Inflammatory macrophage treated with lipopolysaccharide for 1 hour (primary cell): ENCODE measurements around the gene ELMO2.

ENCODE experiments used
- DNase-seq, 2 donors: peaks; one replicate each; pipeline ENCODE4 v3.0.0-alpha.2; 2020 to 2022

Gene ELMO2

GRCh38 chr20:46350201-46350985, 56.0 kb downstream of the ELMO2 start:
- DNase-seq: peak; percentile 66 to 87

GRCh38 chr20:46349742-46350056, 56.7 kb downstream of the ELMO2 start:
- DNase-seq: no peak

GRCh38 chr20:46349035-46349741, 57.2 kb downstream of the ELMO2 start:
- DNase-seq: peak; percentile 30 to 73

- no peak for DNase-seq
Observed at GRCh38 chr20:46347841-46348803, 58.3 kb downstream of the ELMO2 start.

GRCh38 chr20:46346770-46347169, 59.6 kb downstream of the ELMO2 start:
- DNase-seq: no peak

- no peak for DNase-seq
Observed at GRCh38 chr20:46344488-46345162, 61.8 kb downstream of the ELMO2 start.

- DNase-seq: no peak
Observed at GRCh38 chr20:46343975-46344357, 62.4 kb downstream of the ELMO2 start.

GRCh38 chr20:46343348-46343974, 63.0 kb downstream of the ELMO2 start:
- DNase-seq: no peak

GRCh38 chr20:46342451-46343347, 63.7 kb downstream of the ELMO2 start:
- DNase-seq: peak in 1 of 2 donors; percentile 20

GRCh38 chr20:46342010-46342378, 64.4 kb downstream of the ELMO2 start:
- no peak for DNase-seq

GRCh38 chr20:46341074-46342009, 65.1 kb downstream of the ELMO2 start:
- no peak for DNase-seq

GRCh38 chr20:46339037-46339436, 67.4 kb downstream of the ELMO2 start:
- DNase-seq: no peak

GRCh38 chr20:46336735-46337134, 69.7 kb downstream of the ELMO2 start:
- DNase-seq: no peak

GRCh38 chr20:46334303-46334904, 72.0 kb downstream of the ELMO2 start:
- no peak for DNase-seq

GRCh38 chr20:46333161-46333991, 73.0 kb downstream of the ELMO2 start:
- no peak for DNase-seq

GRCh38 chr20:46332373-46333160, 73.8 kb downstream of the ELMO2 start:
- no peak for DNase-seq

GRCh38 chr20:46331611-46332361, 74.6 kb downstream of the ELMO2 start:
- DNase-seq: no peak
